DMS 273 (cell line): Measurements from ENCODE around the gene JAK2.
"Not testable (repeated sequence)": the region's sequence is repeated elsewhere in the genome, so short reads cannot be mapped to it uniquely, and the experiment has no call there.

Experiments
- DNase-seq: peaks from one replicate; lab custom pipeline; 2025; ENCODE audit not compliant: unreplicated experiment; lab: John Stamatoyannopoulos, UW

The JAK2 gene

DNA sequence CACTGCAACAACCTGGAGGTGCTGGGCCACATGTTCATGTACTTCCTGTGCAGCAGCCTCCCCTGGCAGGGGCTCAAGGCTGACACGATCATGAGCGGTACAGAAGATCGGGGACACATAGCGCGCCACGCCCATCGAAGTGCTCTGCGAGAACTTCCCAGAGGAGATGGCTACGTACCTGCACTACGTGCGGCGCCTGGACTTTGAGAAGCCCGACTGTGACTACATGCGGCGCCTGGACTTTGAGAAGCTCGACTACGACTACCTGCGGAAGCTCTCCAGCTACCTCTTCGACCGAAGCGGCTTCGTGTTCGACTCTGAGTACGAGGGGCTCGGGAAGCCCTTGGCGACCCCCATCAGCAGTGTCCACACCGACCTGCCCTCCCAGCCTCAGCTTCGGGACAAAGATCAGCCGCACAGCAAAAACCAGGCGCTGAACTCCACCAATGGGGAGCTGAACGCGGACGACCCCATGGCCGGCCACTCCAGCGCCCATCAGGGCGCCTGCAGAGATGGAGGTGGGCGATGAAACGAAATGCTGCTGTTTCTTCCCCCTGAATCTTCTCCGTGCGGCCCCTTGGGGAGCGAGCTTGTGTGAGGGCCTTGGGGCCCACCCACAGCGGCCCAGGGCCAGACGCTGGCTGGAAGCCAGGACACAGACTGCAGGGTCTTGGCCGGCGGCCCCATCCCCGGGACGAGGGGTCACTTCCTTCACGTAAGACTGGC lies 56.5 kb downstream of the JAK2 start:
- no peak for DNase-seq

- DNase-seq = no peak
These were observed 57.6 kb downstream of the JAK2 start for GRCh38 chr9:5042661-5043178.

DNA sequence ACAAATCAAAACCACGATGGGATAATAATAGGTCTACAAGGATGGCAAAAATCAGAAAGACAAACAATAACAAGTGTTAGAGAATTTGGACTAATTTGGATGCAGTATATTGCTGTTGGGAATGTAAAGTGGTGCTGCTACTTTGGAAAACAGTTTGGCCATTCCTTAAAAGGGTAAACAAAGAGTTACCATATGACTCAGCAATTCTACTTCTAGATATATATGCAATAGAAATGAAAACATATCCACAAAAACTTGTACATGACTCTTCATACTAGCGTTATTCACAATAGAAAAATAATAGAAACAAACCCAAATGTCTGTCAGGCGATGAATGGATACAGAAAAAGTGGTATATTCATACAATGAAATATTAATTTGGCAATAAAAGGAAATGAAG lies 58.3 kb downstream of the JAK2 start:
- DNase-seq = no peak

- DNase-seq = no peak
These were observed 59.1 kb downstream of the JAK2 start for GRCh38 chr9:5044160-5044559.

DNA sequence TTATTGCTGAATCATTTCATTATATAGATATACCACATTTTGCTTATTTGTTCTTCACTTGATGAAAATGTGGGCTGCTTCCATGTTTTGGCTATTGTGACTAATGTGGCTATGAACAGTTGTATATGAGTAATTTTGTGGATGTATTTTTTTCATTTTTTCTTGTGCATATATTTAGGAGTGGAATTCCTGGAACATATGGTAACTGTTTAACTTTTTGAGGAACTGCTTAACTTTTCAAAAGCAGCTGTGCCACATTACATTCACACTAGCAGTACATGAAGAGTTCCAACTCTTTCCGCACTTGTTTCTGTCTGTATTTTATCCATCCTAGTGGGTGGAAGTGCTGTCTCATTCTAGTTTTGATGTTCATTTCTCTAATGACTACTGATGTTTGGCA lies 67.8 kb downstream of the JAK2 start:
- no peak for DNase-seq

DNA sequence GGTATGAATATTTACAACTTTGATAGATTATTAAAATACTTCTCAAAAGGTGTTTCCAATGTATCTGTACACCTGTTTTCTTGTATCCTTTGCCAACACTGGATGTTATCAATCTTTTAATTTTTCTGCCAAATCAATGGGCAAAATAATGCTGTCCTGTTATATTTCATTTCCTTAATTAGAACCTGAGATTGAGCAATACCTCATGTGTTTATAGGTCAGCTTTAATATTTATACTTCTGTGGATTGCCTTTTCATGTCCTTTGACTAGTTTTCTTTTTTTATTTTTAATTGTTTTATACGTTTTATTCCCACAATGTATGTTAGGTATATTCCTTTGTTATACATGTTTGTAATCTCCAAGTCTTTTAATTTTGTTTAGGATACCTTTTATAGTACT lies 77.6 kb downstream of the JAK2 start:
- no peak for DNase-seq

DNA sequence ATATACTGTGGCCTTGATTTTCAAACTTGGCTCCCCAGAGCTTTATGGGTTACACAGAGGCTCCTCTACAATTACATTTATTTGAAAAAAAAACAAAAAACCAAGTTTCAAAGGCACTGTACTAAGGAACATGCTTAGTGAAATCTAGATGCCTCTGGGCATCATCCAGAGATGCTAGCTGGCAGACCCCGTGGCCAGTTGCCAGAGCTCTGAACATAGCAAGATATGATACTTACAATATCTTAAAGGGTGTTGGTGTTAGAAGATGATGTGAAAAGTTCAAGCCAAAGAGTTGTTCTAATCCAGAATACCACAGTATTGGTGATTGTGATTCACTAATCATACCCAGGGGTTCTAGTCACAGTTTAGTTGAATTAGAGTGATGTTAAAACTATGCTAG lies 87.8 kb downstream of the JAK2 start:
- DNase-seq = no peak

GRCh38 chr9:5073701-5074100 lies 88.6 kb downstream of the JAK2 start:
- no peak for DNase-seq

DNA sequence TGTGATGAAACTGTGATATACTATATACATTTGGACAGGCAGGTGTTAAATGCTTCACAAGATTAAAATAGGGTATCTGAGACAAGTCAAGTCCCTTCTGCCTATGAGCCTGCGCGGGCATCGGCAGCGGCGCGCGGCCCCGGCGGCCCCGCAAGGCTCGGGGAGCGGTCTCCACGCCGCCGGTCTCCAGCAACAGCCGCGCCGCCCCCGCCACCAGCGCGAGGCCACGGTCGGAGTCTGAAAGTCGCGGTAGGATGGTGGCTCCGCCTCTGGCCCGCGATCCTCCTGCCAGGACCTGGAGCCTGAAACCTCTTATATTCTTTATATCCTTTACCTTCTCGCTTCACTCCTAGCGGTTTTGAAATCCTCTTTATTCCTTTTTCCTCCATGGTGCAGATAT lies 100.9 kb downstream of the JAK2 start:
- DNase-seq = no peak

GRCh38 chr9:5089737-5090136 lies 104.7 kb downstream of the JAK2 start:
- no peak for DNase-seq

DNA sequence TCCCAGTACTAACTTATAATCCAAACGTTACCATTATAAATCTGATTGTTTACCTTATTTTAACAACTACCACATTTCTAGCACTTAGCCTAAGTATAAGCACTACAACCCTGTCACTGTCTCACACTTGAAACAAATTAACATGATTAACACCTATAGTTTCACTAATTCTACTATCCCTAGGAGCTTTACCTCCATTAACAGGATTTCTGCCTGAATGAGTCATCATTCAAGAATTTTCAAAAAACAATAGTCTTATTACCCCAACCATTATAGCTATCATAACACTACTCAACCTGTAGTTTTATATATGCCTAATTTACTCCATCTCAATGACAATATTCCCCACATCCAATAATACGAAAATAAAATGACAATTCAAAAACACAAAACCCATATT lies 110.7 kb downstream of the JAK2 start:
- DNase-seq = no peak

- no peak for DNase-seq
These were observed 114.4 kb downstream of the JAK2 start for GRCh38 chr9:5099466-5099865.

GRCh38 chr9:5101127-5101526 lies 116.1 kb downstream of the JAK2 start:
- not testable (repeated sequence) for DNase-seq

DNA sequence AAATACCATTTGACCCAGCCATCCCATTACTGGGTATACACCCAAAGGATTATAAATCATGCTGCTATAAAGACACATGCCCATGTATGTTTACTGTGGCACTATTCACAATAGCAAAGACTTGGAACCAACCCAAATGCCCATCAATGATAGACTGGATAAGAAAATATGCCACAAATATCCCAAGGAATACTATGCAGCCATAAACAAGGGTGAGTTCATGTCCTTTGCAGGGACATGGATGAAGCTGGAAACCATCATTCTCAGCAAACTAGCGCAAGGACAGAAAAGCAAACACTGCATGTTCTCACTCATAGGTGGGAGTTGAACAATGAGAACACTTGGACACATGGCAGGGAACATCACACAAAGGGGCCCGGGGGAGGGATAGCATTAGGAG lies 121.4 kb downstream of the JAK2 start:
- DNase-seq = not testable (repeated sequence)

DNA sequence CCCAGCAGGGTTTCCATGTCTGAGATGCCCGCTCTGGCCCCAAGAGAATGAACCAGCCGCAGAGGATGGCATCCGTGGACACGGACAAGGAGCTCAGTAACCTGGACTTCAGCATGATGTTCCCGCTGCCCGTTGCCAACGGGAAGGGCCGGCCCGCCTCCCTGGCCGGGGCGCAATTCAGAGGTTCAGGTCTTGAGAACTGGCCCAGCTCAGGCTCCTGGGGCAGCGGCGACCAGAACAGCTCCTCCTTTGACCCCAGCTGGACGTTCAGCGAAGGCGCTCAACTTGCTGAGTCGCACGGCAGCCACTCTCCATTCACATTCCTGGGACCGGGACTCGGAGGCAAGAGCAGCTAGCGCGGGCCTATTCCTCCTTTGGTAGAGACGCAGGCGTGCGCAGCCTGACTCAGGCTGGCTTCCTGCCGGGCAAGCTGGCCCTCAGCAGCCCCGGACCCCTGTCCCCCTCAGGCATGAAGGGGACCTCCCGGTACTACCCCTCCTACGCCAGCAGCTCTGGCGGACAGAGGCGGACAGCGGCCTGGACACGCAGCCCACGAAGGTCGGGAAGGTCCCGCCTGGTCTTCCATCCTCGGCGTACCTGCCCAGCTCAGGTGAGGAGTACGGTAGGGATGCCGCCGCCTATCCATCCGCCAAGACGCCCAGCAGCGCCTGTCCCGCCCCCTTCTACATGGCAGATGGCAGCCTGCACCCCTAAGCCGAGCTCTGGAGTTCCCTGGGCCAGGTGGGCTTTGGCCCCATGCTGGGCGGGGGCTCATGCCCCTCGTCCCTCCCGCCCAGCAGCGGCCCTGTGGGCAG lies 126.0 kb downstream of the JAK2 start:
- no peak for DNase-seq

DNA sequence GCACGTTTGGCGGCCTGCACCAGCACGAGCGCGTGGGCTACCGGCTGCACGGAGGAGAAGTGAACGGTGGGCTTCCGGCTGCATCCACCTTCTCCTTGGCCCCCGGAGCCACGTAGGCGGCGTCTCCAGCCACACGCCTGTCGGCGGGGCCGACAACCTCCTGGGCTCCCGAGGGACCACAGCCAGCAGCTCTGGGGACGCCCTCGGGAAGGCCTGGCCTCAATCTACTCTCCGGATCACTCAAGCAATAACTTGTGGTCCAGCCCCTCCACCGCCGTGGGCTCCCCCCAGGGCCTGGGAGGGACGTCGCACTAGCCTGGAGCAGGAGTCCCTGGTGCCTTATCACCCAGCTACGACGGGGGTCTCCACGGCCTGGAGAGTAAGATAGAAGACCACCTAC lies 126.6 kb downstream of the JAK2 start:
- DNase-seq = no peak

DNA sequence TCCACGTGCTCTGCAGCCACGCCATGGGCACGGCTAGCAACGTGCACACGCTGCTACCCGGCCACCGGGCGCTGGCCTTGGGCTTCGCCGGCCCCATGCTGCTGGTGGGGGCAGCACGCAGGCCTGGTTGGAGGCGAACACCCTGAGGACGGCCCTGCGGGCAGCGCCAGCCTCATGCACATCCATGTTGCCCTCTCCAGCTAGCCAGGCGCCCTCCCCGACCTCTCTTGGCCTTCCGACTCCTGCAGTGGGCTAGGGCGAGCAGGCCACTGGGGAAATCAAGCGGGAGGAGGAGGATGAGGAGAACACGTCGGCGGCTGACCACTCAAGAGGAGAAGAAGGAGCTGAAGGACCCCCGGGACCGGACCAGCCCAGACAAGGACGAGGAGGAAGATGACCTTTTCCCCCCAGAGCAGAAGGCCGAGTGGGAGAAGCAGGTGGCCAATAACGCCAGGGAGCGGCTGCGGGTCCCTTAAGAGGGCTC lies 127.1 kb downstream of the JAK2 start:
- no peak for DNase-seq

DNA sequence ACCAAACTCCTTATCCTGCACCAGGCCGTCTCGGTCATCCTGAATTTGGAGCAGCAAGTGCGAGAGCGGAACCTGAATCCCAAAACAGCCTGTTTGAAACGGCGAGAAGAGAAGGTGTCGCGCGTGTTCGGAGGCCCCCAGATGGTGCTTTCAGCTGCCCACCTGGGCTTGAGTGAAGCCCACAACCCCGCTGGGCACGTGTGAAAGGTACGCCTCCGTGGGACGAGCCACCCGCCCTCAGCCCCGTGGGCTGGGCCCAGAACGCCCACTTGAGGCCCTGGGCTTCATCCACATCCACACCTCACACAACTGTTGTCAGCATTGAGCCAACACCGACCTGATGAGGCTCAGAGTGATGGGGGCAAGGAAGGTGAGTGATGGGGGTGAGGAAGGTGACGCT lies 127.6 kb downstream of the JAK2 start:
- DNase-seq = no peak

DNA sequence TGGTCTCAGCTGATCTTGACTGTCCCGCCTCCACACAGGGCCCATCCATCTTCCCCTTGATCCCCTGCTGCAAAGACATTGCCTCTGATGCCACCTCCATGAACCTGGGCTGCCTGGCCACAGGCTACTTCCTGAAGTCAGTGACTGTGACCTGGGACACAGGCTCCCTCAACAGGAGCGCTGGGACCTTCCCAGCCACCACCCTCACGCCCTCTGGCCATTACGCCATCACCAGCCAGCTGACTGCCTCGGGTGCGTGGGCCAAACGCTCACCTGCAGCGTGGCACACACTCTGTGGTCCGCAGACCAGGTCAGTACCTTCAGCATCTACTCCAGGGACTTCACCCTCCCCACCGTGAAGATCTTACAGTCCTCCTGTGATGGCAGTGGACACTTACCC lies 128.5 kb downstream of the JAK2 start:
- DNase-seq = no peak

GRCh38 chr9:5113994-5114748 lies 129.1 kb downstream of the JAK2 start:
- no peak for DNase-seq

DNA sequence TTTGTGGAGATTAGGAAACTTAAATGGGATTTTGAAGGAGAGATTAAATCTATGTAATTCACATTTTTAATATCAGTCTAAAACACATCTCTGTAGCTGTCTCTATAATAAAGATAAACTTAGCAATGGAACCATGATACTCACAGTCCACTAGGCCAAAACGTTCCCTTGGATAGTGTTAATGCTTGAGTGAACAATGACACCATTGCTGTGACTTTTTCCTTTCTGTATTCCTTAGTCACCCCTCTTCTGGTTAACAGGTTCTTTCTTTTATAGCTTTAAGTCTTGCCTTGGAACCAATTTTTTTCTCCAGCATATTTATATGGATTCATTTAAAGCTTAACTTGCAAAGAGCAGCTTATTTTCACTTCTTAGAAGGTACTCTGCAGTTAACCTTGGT lies 137.0 kb downstream of the JAK2 start:
- DNase-seq = no peak

DNA sequence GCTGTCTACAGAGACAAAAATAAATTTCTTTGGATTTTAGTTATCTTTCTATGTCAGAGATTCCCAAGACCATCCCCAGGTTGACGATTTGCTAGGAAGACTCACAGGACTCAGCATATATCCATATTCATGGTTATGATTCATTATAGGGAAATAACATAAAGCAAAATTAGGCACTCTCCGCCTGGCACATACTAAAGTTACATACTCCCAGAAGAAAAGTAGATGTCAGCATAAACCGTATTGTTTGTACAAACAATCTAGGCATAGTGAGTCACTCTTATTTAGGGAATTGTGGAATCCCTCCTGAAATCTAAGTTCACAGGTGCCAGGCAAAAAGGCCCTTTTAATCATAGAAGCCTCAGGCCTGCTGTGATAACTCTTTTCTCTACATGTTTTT lies 137.4 kb downstream of the JAK2 start:
- DNase-seq = no peak
